HCT116 (cell line): ENCODE results near the gene SORT1. TPM values are rescaled to one million over a fixed set of nuclear protein-coding genes. Genes with fewer than 3 reads are reported as not detected.

Source experiments
- ATAC-seq: fragments of 200-7000 bp; cut with Tn5 transposase; 2 replicates; pipeline ENCODE4 v1.9.1; 2020; ENCODE audit warnings: mild to moderate bottlenecking, moderate library complexity
- BruUV-seq: library from RNA; stranded (reverse); fragments of 400-500 nt; replicated peaks from 2 replicates; lab custom pipeline; 2021; lab: Mats Ljungman, UMichigan
- CTCF ChIA-PET: fragments of 300-600 bp; sonication (Branson Sonifier 250); formaldehyde crosslinking; loops from one replicate; lab custom pipeline; 2021; ENCODE audit warnings: antibody characterized with exemption; lab: Charles Lee
- POLR2A ChIA-PET: fragments of 300-600, 350-600 bp; sonication (Branson Sonifier 250); formaldehyde crosslinking; loops from one replicate; lab custom pipeline; 2021; ENCODE audit warnings: antibody characterized with exemption; lab: Charles Lee
- RAD21 ChIA-PET, 2 experiments: fragments of 300-600 bp; sonication (Branson Sonifier 250); formaldehyde crosslinking; loops; one replicate each; lab custom pipeline; 2023; ENCODE audit warnings: low total read pairs in 2 of 2; ENCODE audit not compliant: uncharacterized antibody in 2 of 2, unreplicated experiment in 2 of 2, low non-redundant PET in 1 of 2; lab: Charles Lee
- DNase-seq: peaks from one replicate; pipeline ENCODE4 v3.0.0-alpha.2; 2010; ENCODE audit warnings: low read depth, low spot score
- H2AFZ ChIP-seq: fragments of 200-600 bp; shearing (Covaris generic), sonication (generic); 2 replicates; pipeline ENCODE4 v1.6.1; 2017; ENCODE audit warnings: low read depth, mixed run types, mixed read lengths, antibody characterized with exemption, low read length; ENCODE audit not compliant: poor library complexity, severe bottlenecking
- H3K27ac ChIP-seq: 2 replicates; pipeline ENCODE4 v1.5.1; 2012; ENCODE audit warnings: low read depth, low read length
- H3K27me3 ChIP-seq: fragments of 200-600 bp; sonication (generic); 2 replicates; pipeline ENCODE4 v1.6.1; 2016; ENCODE audit warnings: mixed run types, low read length, mixed read lengths; ENCODE audit not compliant: insufficient read depth
- H3K36me3 ChIP-seq, 2 experiments: fragments of 200-500 bp in 1 of 2; fragments of 200-600 bp in 1 of 2; sonication (Bioruptor generic) in 1 of 2; sonication (generic) in 1 of 2; 2 replicates each; pipeline versions ENCODE4 v1.5.1 to v1.6.1; 2014 to 2016; ENCODE audit warnings: low read length in 2 of 2, inconsistent platforms in 1 of 2, mixed read lengths in 1 of 2, mixed run types in 1 of 2; ENCODE audit not compliant: insufficient read depth in 2 of 2, control insufficient read depth in 1 of 2
- H3K4me1 ChIP-seq, 2 experiments: fragments of 200-600 bp in 1 of 2; sonication (generic) in 1 of 2; 2 replicates each; pipeline versions ENCODE4 v1.5.1 to v1.6.1; 2012 to 2017; ENCODE audit warnings: low read length in 2 of 2, inconsistent platforms in 1 of 2, mild to moderate bottlenecking in 1 of 2, mixed read lengths in 1 of 2, mixed run types in 1 of 2, moderate library complexity in 1 of 2; ENCODE audit not compliant: insufficient read depth in 2 of 2, control insufficient read depth in 1 of 2
- H3K4me2 ChIP-seq: fragments of 200-600 bp; sonication (generic); 2 replicates; pipeline ENCODE4 v1.6.1; 2017; ENCODE audit warnings: mixed run types, low read length, mixed read lengths
- H3K4me3 ChIP-seq, 2 experiments: fragments of 200-600 bp in 1 of 2; sonication (generic) in 1 of 2; replicated peaks in 1 of 2; 2 replicates each; pipeline ENCODE4 v1.5.1; 2011 to 2016; ENCODE audit warnings: low read length in 2 of 2, control low read depth in 1 of 2, low read depth in 1 of 2, mild to moderate bottlenecking in 1 of 2, mixed read lengths in 1 of 2, mixed run types in 1 of 2
- H3K79me2 ChIP-seq: fragments of 200-600 bp; sonication (generic); 2 replicates; pipeline ENCODE4 v1.6.1; 2017; ENCODE audit warnings: mild to moderate bottlenecking, mixed run types, low read length, moderate library complexity, mixed read lengths; ENCODE audit not compliant: insufficient read depth
- H3K9ac ChIP-seq: fragments of 200-600 bp; sonication (generic); 2 replicates; pipeline ENCODE4 v1.6.1; 2016; ENCODE audit warnings: low read length, mixed read lengths
- H3K9me2 ChIP-seq: fragments of 200-600 bp; sonication (generic), shearing (Covaris generic); 2 replicates; pipeline ENCODE4 v1.6.1; 2017; ENCODE audit warnings: mixed run types, mild to moderate bottlenecking, moderate library complexity; ENCODE audit not compliant: insufficient read depth
- H3K9me3 ChIP-seq, 2 experiments: fragments of 200-500 bp in 1 of 2; fragments of 200-600 bp in 1 of 2; sonication (Bioruptor generic) in 1 of 2; sonication (generic) in 1 of 2; 2 replicates each; pipeline ENCODE4 v1.6.1; 2014 to 2017; ENCODE audit warnings: low read length in 2 of 2, mixed read lengths in 2 of 2, inconsistent platforms in 1 of 2, low read depth in 1 of 2, mild to moderate bottlenecking in 1 of 2, mixed run types in 1 of 2, moderate library complexity in 1 of 2; ENCODE audit not compliant: control insufficient read depth in 1 of 2, insufficient read depth in 1 of 2
- H4K20me1 ChIP-seq: fragments of 200-600 bp; sonication (generic), shearing (Covaris generic); 2 replicates; pipeline ENCODE4 v1.6.1; 2017; ENCODE audit warnings: mixed run types, mild to moderate bottlenecking, moderate library complexity; ENCODE audit not compliant: insufficient read depth
- CEBPB ChIP-seq: IDR thresholded peaks from 2 replicates; pipeline ENCODE4 v1.6.1; 2012; ENCODE audit warnings: low read depth
- EGR1 ChIP-seq: IDR thresholded peaks from 2 replicates; pipeline ENCODE4 v1.6.1; 2012; ENCODE audit warnings: low read depth
- ELF1 ChIP-seq: IDR thresholded peaks from 2 replicates; pipeline ENCODE4 v1.6.1; 2012; ENCODE audit warnings: low read depth, borderline replicate concordance
- EZH2 ChIP-seq: fragments of 200-600 bp; sonication (generic); IDR thresholded peaks from 2 replicates; pipeline ENCODE4 v1.6.1; 2017; ENCODE audit warnings: antibody characterized with exemption, mixed run types
- EZH2phosphoT487 ChIP-seq: fragments of 200-600 bp; IDR thresholded peaks from 2 replicates; pipeline ENCODE4 v1.6.1; 2018; ENCODE audit warnings: antibody characterized with exemption, borderline replicate concordance
- FOSL1 ChIP-seq: IDR thresholded peaks from 2 replicates; pipeline ENCODE4 v1.6.1; 2012; ENCODE audit warnings: low read depth
- JUND ChIP-seq: IDR thresholded peaks from 2 replicates; pipeline ENCODE4 v1.6.1; 2012
- MAX ChIP-seq: IDR thresholded peaks from 2 replicates; pipeline ENCODE4 v1.6.1; 2012
- POLR2A ChIP-seq: IDR thresholded peaks from 2 replicates; pipeline ENCODE4 v1.7.0; 2011; ENCODE audit warnings: borderline replicate concordance; ENCODE audit not compliant: insufficient read depth, insufficient read length; ENCODE audit errors: extremely low read depth
- POLR2AphosphoS5 ChIP-seq: IDR thresholded peaks from 2 replicates; pipeline ENCODE4 v1.6.1; 2011; ENCODE audit warnings: mild to moderate bottlenecking, low read depth, low read length, moderate library complexity
- REST ChIP-seq: IDR thresholded peaks from 2 replicates; pipeline ENCODE4 v1.6.1; 2012; ENCODE audit warnings: low read depth
- SIN3A ChIP-seq: IDR thresholded peaks from 2 replicates; pipeline ENCODE4 v1.6.1; 2012; ENCODE audit warnings: low read depth
- SP1 ChIP-seq: IDR thresholded peaks from 2 replicates; pipeline ENCODE4 v1.6.1; 2012; ENCODE audit warnings: low read depth
- SRF ChIP-seq: IDR thresholded peaks from 2 replicates; pipeline ENCODE4 v1.6.1; 2012; ENCODE audit warnings: low read depth
- TCF7L2 ChIP-seq: IDR thresholded peaks from 2 replicates; pipeline ENCODE4 v1.7.0; 2011; ENCODE audit warnings: borderline replicate concordance, inconsistent platforms; ENCODE audit not compliant: insufficient read depth, insufficient read length; ENCODE audit errors: extremely low read depth
- YY1 ChIP-seq: IDR thresholded peaks from 2 replicates; pipeline ENCODE4 v1.6.1; 2011; ENCODE audit warnings: low read length, low read depth, moderate library complexity, mild to moderate bottlenecking; ENCODE audit not compliant: insufficient replicate concordance; ENCODE audit errors: extremely low read depth
- ZBTB33 ChIP-seq: IDR thresholded peaks from 2 replicates; pipeline ENCODE4 v1.6.1; 2011; ENCODE audit warnings: mild to moderate bottlenecking, low read length, moderate library complexity; ENCODE audit not compliant: insufficient replicate concordance; ENCODE audit errors: extremely low read depth
- ZFX ChIP-seq: fragments of 450-650 bp; IDR thresholded peaks from 2 replicates; pipeline ENCODE4 v1.6.1; 2017
- ZNF274 ChIP-seq: fragments of 200-500 bp; sonication (Bioruptor generic); IDR thresholded peaks from 2 replicates; pipeline ENCODE4 v1.6.1; 2014; ENCODE audit warnings: mild to moderate bottlenecking, low read depth, low read length, inconsistent platforms
- intact Hi-C: fragments of 100-400 bp; cut with micrococcal nuclease; formaldehyde crosslinking; loops from 2 replicates; pipeline ENCODE4 v1.10.0; 2022
- total RNA-seq: library from RNA; stranded (reverse); gene quantifications from one replicate; pipeline ENCODE4 v1.2.1, GENCODE V29; 2021; ENCODE audit not compliant: unreplicated experiment

Gene SORT1
- total RNA-seq, 1 experiment from 2014 or later, result 20.2 TPM

GRCh38 chr1:109350655-109351054 is 47.1 kb downstream of the SORT1 start:
- no peaks in the 10 kb centered on the region for H3K79me2 ChIP-seq
- RAD21 ChIA-PET, result no interaction called here
- H3K4me3 ChIP-seq, result no peak overlapping the region
- intact Hi-C loops, result no loop called here
- CTCF ChIA-PET, result no interaction called here
- H3K9ac ChIP-seq, result no peak overlapping the region
- H3K36me3 ChIP-seq, result no peaks in the 10 kb centered on the region
- no peak overlapping the region for H3K27ac ChIP-seq
- no peaks in the 10 kb centered on the region for H4K20me1 ChIP-seq
- no peaks in the 10 kb centered on the region for H3K9me3 ChIP-seq
- no peak overlapping the region for H2AFZ ChIP-seq
- ATAC-seq (no peak), DNase-seq (no peak)
- no peaks in the 10 kb centered on the region for H3K9me2 ChIP-seq
- TF ChIP-seq TCF7L2 (no peak), SIN3A (no peak), EZH2 (no peak), SP1 (no peak), POLR2A (no peak), CEBPB (no peak), ELF1 (no peak)
- H3K27me3 ChIP-seq, result no peaks in the 10 kb centered on the region
- BruUV-seq, result no TSS peak
- H3K4me1 ChIP-seq, result no peaks in the 10 kb centered on the region
- no peak overlapping the region for H3K4me2 ChIP-seq
- POLR2A ChIA-PET, result no interaction called here

- no peak overlapping the region for H3K4me2 ChIP-seq
- TF ChIP-seq EZH2phosphoT487 (no peak), JUND (no peak), ZNF274 (no peak), REST (no peak), MAX (no peak), EGR1 (no peak), SRF (no peak), FOSL1 (no peak), ZBTB33 (no peak), YY1 (no peak), ZFX (no peak), POLR2AphosphoS5 (no peak), CEBPB (no peak), SP1 (no peak)
Observed at GRCh38 chr1:109350182-109350581, 47.5 kb downstream of the SORT1 start.

More at GRCh38 chr1:109350182-109350581, 47.5 kb downstream of the SORT1 start:
- intact Hi-C loops, result no loop called here
- no peak for DNase-seq
- Histone ChIP-seq H2AFZ (no peak overlapping the region), H3K27ac (no peak overlapping the region), H3K4me1 (no peaks in the 10 kb centered on the region), H3K9me3 (no peaks in the 10 kb centered on the region), H3K4me3 (no peak overlapping the region), H3K36me3 (no peaks in the 10 kb centered on the region), H3K27me3 (no peaks in the 10 kb centered on the region), H4K20me1 (no peaks in the 10 kb centered on the region), H3K9me2 (no peaks in the 10 kb centered on the region), H3K79me2 (no peaks in the 10 kb centered on the region), H3K9ac (no peak overlapping the region)
- BruUV-seq, result no TSS peak
- POLR2A ChIA-PET, result no interaction called here
- CTCF ChIA-PET, result no interaction called here
- RAD21 ChIA-PET, result no interaction called here
- ATAC-seq, result no peak
